ES-I3 (cell line): ENCODE data around the gene SDK1.

Experiments
- H3K36me3 ChIP-seq: 2 replicates; pipeline ENCODE4 v1.6.1; 2013; ENCODE audit warnings: mild to moderate bottlenecking, low read length, control low read depth, moderate library complexity; ENCODE audit not compliant: insufficient read depth
- H3K4me1 ChIP-seq: 2 replicates; pipeline ENCODE4 v1.6.1; 2013; ENCODE audit warnings: mild to moderate bottlenecking, control low read depth, low read length; ENCODE audit not compliant: insufficient read depth
- H3K9ac ChIP-seq: 2 replicates; pipeline ENCODE4 v1.6.1; 2013; ENCODE audit warnings: low read depth, mild to moderate bottlenecking, low read length, moderate library complexity
- H3K9me3 ChIP-seq: 2 replicates; pipeline ENCODE4 v1.6.1; 2013; ENCODE audit warnings: mild to moderate bottlenecking, low read length, moderate library complexity; ENCODE audit not compliant: control insufficient read depth, insufficient read depth

SDK1 gene

GRCh38 chr7:4010923-4011656 lies 710.0 kb downstream of the SDK1 start:
- H3K9me3 ChIP-seq = no peaks in the 10 kb centered on the region
- no peak overlapping the region for H3K9ac ChIP-seq
- H3K36me3 ChIP-seq = no peaks in the 10 kb centered on the region
- H3K4me1 ChIP-seq = peaks cover 8% of the 10 kb centered on the region

DNA sequence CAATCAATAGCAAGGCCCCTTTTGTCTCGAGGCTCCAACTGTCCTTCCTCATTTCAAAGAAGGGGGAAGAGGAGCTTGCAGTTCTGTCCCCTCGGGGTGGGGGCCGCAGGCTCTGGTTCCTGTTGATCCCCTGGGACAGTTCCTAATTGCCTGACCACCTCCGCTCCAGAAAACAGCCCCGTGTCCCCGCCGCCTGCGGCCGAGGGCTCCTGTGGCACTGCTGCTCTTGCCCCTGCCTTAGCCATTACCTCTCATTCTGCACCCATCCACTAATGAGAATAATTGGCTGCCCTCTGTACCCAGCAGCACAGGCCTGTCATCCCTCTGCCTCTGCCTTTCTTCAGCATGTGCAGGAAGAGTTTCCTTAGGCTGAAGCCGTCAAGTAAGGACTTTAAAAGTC lies 712.7 kb downstream of the SDK1 start:
- Histone ChIP-seq H3K4me1 (peaks cover 5% of the 10 kb centered on the region; the same call in 1 of the 2 replicates), H3K9me3 (no peaks in the 10 kb centered on the region), H3K9ac (no peak overlapping the region), H3K36me3 (no peaks in the 10 kb centered on the region)

- no peaks in the 10 kb centered on the region for H3K36me3 ChIP-seq
- no peak overlapping the region for H3K9ac ChIP-seq
- no peaks in the 10 kb centered on the region for H3K9me3 ChIP-seq
- H3K4me1 ChIP-seq = peaks cover 5% of the 10 kb centered on the region; the same call in 1 of the 2 replicates
Observed at GRCh38 chr7:4014346-4015050, 713.4 kb downstream of the SDK1 start.

DNA sequence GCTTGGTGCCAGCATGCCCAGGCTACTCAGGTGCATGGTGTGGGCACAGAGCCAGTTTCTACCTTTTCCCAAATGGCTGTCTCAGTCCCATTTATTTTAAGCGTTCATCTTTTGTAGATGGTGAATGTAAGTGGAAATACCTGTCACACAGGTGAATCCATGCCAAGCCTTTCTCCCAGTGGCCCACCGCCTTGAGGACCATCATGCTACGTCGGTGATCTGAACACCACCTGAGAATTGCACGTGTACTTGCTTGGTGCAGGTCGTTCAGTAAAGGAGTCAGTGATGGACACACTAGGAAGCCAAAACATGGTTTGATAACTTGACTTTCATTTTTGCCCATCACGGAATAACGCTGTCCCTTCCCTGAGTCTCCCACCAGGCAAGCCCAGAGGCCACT lies 714.3 kb downstream of the SDK1 start:
- peaks cover 5% of the 10 kb centered on the region; the same call in 1 of the 2 replicates for H3K4me1 ChIP-seq
- H3K36me3 ChIP-seq = no peaks in the 10 kb centered on the region
- H3K9me3 ChIP-seq = no peaks in the 10 kb centered on the region

DNA sequence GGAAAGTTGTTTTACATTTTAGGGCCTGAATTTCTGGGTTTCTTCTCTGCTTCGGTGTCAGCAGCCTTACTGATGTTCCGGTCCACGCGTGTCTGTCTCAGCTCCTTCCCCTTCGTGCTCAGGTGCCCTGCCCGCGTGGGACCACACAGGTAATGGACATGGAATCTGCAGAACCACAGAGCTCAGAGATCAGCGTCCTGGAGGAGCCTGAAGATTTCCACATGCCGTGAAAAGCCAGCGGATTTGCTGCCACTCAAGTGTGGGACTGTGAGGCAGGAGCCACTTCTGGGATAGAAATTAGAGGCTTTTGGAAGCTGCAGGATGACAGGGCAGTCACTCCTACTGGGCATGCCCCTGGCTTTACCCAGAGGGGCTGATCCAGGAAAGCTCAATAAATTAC lies 714.9 kb downstream of the SDK1 start:
- Histone ChIP-seq H3K36me3 (no peaks in the 10 kb centered on the region), H3K9ac (no peak overlapping the region), H3K4me1 (peaks cover 5% of the 10 kb centered on the region; the same call in 1 of the 2 replicates)

More for the DNA sequence above, 714.3 kb downstream of the SDK1 start:
- no peak overlapping the region for H3K9ac ChIP-seq

DNA sequence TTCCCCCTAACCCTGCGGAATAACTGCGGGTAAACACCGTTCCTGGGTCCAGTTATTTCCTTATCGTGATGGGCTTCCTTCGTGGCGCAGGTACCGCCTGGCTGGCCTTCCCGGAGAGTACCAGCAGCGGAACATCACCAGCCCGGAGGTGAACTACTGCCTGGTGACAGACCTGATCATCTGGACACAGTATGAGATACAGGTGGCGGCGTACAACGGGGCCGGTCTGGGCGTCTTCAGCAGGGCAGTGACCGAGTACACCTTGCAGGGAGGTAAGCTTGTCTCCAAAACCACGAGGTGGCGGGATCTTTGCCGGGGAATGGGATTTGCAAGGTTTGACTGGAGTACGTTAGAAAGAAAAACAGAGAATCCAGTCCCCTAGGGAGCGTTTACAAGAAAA lies 716.0 kb downstream of the SDK1 start:
- Histone ChIP-seq H3K9me3 (no peaks in the 10 kb centered on the region), H3K36me3 (no peaks in the 10 kb centered on the region), H3K9ac (no peak overlapping the region), H3K4me1 (no peaks in the 10 kb centered on the region)

More for the DNA sequence above, 714.9 kb downstream of the SDK1 start:
- no peaks in the 10 kb centered on the region for H3K9me3 ChIP-seq

DNA sequence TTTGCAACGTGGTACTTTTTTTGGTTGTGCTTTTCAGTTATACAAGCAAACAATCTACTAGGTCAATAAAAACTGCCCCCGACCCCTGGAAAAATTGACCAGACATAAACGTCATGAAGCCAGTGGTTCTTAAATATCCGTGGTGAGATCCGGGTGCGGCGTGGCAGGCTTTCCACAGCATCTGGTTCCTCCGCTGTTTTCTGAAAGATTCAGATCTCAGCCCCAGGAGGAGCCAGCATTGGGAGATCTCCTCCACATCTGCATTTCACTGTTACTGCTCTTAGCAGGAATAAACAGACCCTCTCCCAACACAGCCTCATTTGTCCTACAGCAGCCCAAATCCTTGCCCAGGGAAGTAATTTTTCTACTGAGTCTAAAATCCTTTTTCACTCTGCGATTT lies 716.7 kb downstream of the SDK1 start:
- no peaks in the 10 kb centered on the region for H3K4me1 ChIP-seq
- H3K9ac ChIP-seq = no peak overlapping the region
- H3K36me3 ChIP-seq = no peaks in the 10 kb centered on the region
- H3K9me3 ChIP-seq = no peaks in the 10 kb centered on the region

GRCh38 chr7:4018601-4019316 lies 717.7 kb downstream of the SDK1 start:
- H3K36me3 ChIP-seq = no peaks in the 10 kb centered on the region

DNA sequence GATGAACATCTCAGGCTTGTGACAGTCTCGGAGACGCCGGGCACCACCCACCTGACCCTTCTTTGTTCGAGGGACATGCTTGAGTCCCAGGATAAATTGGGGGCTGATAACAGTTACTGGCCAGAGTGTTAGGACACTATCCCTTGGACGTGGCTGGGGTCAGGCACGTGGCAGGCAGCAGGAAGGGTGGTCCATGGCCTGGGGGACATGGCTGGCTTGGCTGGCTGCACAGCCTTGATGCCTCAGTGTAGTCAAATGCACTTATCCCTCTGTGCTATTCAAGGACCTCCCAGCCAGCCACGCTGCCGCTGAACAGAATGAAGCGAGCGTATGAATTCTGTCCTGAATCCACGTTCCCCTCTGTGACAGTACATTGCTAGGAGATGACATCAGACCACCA lies 719.0 kb downstream of the SDK1 start:
- Histone ChIP-seq H3K9ac (no peak overlapping the region), H3K4me1 (no peaks in the 10 kb centered on the region), H3K9me3 (no peaks in the 10 kb centered on the region), H3K36me3 (no peaks in the 10 kb centered on the region)

More at GRCh38 chr7:4018601-4019316, 717.7 kb downstream of the SDK1 start:
- Histone ChIP-seq H3K9me3 (no peaks in the 10 kb centered on the region), H3K4me1 (no peaks in the 10 kb centered on the region), H3K9ac (no peak overlapping the region)

- Histone ChIP-seq H3K4me1 (no peaks in the 10 kb centered on the region), H3K9ac (no peak overlapping the region), H3K9me3 (no peaks in the 10 kb centered on the region), H3K36me3 (no peaks in the 10 kb centered on the region)
Observed at GRCh38 chr7:4021413-4021812, 720.4 kb downstream of the SDK1 start.

GRCh38 chr7:4022265-4022664 lies 721.2 kb downstream of the SDK1 start:
- no peaks in the 10 kb centered on the region for H3K4me1 ChIP-seq
- H3K9me3 ChIP-seq = no peaks in the 10 kb centered on the region
- no peaks in the 10 kb centered on the region for H3K36me3 ChIP-seq
- H3K9ac ChIP-seq = no peak overlapping the region

DNA sequence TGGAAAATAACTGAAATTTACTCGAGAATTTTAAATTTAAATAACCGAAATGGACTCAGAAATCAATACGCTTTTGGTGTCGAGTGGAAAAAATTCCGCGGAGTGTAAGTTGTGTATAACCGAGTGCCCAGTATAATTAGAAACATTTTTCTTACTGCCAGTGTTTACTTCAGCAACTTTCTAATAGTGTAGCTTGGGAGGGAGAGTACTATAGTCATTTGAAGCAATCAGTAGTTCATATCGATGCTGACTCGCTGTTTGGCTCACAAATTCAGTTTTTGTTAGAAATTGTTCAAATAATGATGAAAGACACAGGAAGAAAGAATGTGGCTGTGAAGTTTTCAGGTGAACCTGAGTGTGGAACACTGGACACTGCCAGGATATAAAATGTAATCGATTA lies 722.5 kb downstream of the SDK1 start:
- H3K9me3 ChIP-seq = no peaks in the 10 kb centered on the region
- no peak overlapping the region for H3K9ac ChIP-seq
- H3K4me1 ChIP-seq = no peaks in the 10 kb centered on the region
- no peaks in the 10 kb centered on the region for H3K36me3 ChIP-seq

GRCh38 chr7:4024133-4024532 lies 723.1 kb downstream of the SDK1 start:
- Histone ChIP-seq H3K9me3 (no peaks in the 10 kb centered on the region), H3K9ac (no peak overlapping the region), H3K36me3 (no peaks in the 10 kb centered on the region), H3K4me1 (no peaks in the 10 kb centered on the region)

- Histone ChIP-seq H3K9me3 (no peaks in the 10 kb centered on the region), H3K4me1 (no peaks in the 10 kb centered on the region), H3K9ac (no peak overlapping the region), H3K36me3 (no peaks in the 10 kb centered on the region)
Observed at GRCh38 chr7:4024806-4025205, 723.8 kb downstream of the SDK1 start.
